ENCODE data around the gene MLLT6. TPM values are rescaled to one million over a fixed set of nuclear protein-coding genes. Genes with fewer than 3 reads are reported as not detected.
A peak's percentile ranks its signal among the peaks of the same experiment; 100 is the strongest.

The MLLT6 gene
- total RNA-seq, 1 experiment from 2014 or later = 48.0 TPM

DNA sequence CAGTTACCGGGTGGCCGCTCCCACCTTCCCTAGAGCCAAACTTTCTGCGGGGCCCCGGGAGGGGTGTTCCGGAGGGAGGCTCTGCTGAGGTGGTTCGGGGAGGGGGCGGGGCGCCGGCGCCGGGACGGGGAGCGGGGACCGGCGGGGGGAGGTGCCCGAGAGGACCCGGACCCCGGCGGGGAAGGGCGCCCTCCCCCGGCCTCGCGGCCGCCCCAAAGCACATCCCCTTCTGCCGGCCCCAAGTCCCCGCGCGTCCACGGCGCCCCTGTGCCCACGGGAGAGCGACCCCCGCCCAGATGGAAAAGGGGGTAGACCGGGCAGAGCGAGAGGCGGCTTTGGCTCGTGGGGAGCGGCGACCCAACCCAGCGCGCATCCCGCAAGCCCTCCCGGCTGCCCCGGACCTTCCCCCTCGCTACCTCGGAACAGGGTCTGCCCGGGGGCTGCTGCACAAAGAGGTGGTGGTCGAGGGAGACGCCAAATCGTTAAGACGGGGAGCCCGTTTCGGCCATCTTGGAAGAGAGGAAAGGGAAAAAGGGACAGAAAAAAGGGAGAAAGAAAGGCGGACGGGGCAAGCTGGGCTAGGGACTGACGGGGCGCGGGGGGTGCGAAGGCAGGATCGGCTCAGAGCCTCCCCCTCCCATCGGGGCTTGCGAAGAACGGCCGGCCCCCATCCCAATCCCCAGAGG lies 42.5 kb downstream of the MLLT6 start (continued):
- TF ChIP-seq ARID4B (CRISPR knock-in tag; IDR thresholded peaks at IDR 0.05; ENCODE audit: borderline replicate concordance) (peak; percentile 2; the same call in 1 of the 2 replicates), FOXK1 (CRISPR knock-in tag; IDR thresholded peaks at IDR 0.05) (0 out of 2 replicates have a peak, but pooled peaks have one; percentile 14)
- TF ChIP-seq, protein P1, sequence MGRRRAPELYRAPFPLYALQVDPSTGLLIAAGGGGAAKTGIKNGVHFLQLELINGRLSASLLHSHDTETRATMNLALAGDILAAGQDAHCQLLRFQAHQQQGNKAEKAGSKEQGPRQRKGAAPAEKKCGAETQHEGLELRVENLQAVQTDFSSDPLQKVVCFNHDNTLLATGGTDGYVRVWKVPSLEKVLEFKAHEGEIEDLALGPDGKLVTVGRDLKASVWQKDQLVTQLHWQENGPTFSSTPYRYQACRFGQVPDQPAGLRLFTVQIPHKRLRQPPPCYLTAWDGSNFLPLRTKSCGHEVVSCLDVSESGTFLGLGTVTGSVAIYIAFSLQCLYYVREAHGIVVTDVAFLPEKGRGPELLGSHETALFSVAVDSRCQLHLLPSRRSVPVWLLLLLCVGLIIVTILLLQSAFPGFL (CRISPR knock-in tag; IDR thresholded peaks at IDR 0.05; ENCODE audit: borderline replicate concordance) = no peak

- no peaks in the 10 kb centered on the region for H3K9me3 Mint-ChIP-seq
- TF ChIP-seq TEAD1 (CRISPR knock-in tag; IDR thresholded peaks at IDR 0.05) (peak; percentile 66; the same call in 1 of the 2 replicates), ATF1 (CRISPR knock-in tag; IDR thresholded peaks at IDR 0.05) (no peak), SP1 (CRISPR knock-in tag; conservative IDR thresholded peaks at IDR 0.05) (peak; percentile 37; the same call in 1 of the 2 replicates), ZNF219 (CRISPR knock-in tag; IDR thresholded peaks at IDR 0.05; ENCODE audit: borderline replicate concordance) (0 out of 2 replicates have a peak, but pooled peaks have one; percentile 9), CREB1 (CRISPR knock-in tag; IDR thresholded peaks at IDR 0.05) (no peak), RELA (CRISPR knock-in tag; IDR thresholded peaks at IDR 0.05; ENCODE audit: borderline replicate concordance) (no peak), ETV6 (CRISPR knock-in tag; IDR thresholded peaks at IDR 0.05) (0 out of 2 replicates have a peak, but pooled peaks have one; percentile 39), USF1 (CRISPR knock-in tag; IDR thresholded peaks at IDR 0.05) (peak; percentile 87), TEAD4 (CRISPR knock-in tag; IDR thresholded peaks at IDR 0.05) (no peak)
- TF ChIP-seq, protein P2, sequence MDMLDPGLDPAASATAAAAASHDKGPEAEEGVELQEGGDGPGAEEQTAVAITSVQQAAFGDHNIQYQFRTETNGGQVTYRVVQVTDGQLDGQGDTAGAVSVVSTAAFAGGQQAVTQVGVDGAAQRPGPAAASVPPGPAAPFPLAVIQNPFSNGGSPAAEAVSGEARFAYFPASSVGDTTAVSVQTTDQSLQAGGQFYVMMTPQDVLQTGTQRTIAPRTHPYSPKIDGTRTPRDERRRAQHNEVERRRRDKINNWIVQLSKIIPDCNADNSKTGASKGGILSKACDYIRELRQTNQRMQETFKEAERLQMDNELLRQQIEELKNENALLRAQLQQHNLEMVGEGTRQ (CRISPR knock-in tag; IDR thresholded peaks at IDR 0.05) = peak; percentile 91
- TF ChIP-seq, protein P3, sequence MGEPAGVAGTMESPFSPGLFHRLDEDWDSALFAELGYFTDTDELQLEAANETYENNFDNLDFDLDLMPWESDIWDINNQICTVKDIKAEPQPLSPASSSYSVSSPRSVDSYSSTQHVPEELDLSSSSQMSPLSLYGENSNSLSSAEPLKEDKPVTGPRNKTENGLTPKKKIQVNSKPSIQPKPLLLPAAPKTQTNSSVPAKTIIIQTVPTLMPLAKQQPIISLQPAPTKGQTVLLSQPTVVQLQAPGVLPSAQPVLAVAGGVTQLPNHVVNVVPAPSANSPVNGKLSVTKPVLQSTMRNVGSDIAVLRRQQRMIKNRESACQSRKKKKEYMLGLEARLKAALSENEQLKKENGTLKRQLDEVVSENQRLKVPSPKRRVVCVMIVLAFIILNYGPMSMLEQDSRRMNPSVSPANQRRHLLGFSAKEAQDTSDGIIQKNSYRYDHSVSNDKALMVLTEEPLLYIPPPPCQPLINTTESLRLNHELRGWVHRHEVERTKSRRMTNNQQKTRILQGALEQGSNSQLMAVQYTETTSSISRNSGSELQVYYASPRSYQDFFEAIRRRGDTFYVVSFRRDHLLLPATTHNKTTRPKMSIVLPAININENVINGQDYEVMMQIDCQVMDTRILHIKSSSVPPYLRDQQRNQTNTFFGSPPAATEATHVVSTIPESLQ (CRISPR knock-in tag; IDR thresholded peaks at IDR 0.05) = no peak
- TF ChIP-seq, protein P4, sequence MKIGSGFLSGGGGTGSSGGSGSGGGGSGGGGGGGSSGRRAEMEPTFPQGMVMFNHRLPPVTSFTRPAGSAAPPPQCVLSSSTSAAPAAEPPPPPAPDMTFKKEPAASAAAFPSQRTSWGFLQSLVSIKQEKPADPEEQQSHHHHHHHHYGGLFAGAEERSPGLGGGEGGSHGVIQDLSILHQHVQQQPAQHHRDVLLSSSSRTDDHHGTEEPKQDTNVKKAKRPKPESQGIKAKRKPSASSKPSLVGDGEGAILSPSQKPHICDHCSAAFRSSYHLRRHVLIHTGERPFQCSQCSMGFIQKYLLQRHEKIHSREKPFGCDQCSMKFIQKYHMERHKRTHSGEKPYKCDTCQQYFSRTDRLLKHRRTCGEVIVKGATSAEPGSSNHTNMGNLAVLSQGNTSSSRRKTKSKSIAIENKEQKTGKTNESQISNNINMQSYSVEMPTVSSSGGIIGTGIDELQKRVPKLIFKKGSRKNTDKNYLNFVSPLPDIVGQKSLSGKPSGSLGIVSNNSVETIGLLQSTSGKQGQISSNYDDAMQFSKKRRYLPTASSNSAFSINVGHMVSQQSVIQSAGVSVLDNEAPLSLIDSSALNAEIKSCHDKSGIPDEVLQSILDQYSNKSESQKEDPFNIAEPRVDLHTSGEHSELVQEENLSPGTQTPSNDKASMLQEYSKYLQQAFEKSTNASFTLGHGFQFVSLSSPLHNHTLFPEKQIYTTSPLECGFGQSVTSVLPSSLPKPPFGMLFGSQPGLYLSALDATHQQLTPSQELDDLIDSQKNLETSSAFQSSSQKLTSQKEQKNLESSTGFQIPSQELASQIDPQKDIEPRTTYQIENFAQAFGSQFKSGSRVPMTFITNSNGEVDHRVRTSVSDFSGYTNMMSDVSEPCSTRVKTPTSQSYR (CRISPR knock-in tag; IDR thresholded peaks at IDR 0.05) = 0 out of 2 replicates have a peak, but pooled peaks have one; percentile 10
- peaks cover 2% of the 10 kb centered on the region for H3K27me3 Mint-ChIP-seq (ENCODE audit: low read depth)
- POLR2A ChIA-PET = interaction anchor here (1.6 kb wide), 1 partner anchor 43 kb away, joined by 6 read pairs; the partner anchor contains the start of gene MLLT6
- peak within 1 kb of the TSS; percentile 68; the same call in 1 of the 2 replicates for H3K27ac Mint-ChIP-seq
- peaks cover 5% of the 10 kb centered on the region for H3K36me3 Mint-ChIP-seq
- H3K4me1 Mint-ChIP-seq = peaks cover 44% of the 10 kb centered on the region
- ATAC-seq = peak; percentile 4
- H3K4me3 Mint-ChIP-seq = peak within 1 kb of the TSS; percentile 97
- CTCF ChIA-PET = interaction anchor here (4.4 kb wide), 1 partner anchor 13 kb away, joined by 45 read pairs; no protein-coding TSS in a partner anchor
- peak; percentile 96 for DNase-seq (ENCODE audit: low spot score)
These were observed 43.2 kb downstream of the MLLT6 start, which contains the start of gene PCGF2 for GRCh38 chr17:38748149-38748891. Gene PCGF2 (minus strand): TSS chr17:38748336. CDS start chr17:38740402, 7,934 bp downstream.
